SK-N-SH treated with all-trans-retinoic acid at 6 μM for 48 hours (cell line): ENCODE results near the gene TUSC1.

Source experiments
- BACH2 ChIP-seq: fragments of 250-450 bp; sonication (Bioruptor Pico); IDR thresholded peaks from 2 replicates; pipeline ENCODE4 v1.9.0; 2021; ENCODE audit warnings: mild to moderate bottlenecking, borderline replicate concordance
- CSDC2 ChIP-seq: fragments of 250-450 bp; sonication (Bioruptor Pico); IDR thresholded peaks from 2 replicates; pipeline ENCODE4 v1.5.0; 2020; ENCODE audit warnings: mild to moderate bottlenecking, moderate library complexity
- GLIS3 ChIP-seq: fragments of 250-450 bp; sonication (Bioruptor Pico); IDR thresholded peaks from 2 replicates; pipeline ENCODE4 v1.5.0; 2020; ENCODE audit warnings: mild to moderate bottlenecking, moderate library complexity
- OSR1 ChIP-seq: fragments of 250-450 bp; sonication (Bioruptor Pico); IDR thresholded peaks from 2 replicates; pipeline ENCODE4 v1.8.0; 2022; ENCODE audit warnings: moderate library complexity, mild to moderate bottlenecking, inconsistent platforms
- ZFP3 ChIP-seq: fragments of 250-450 bp; sonication (Bioruptor Pico); IDR thresholded peaks from 2 replicates; pipeline ENCODE4 v1.5.0; 2020; ENCODE audit warnings: mild to moderate bottlenecking, moderate library complexity
- TF ChIP-seq, protein P1 (sequence below): fragments of 250-450 bp; sonication (Bioruptor Pico); IDR thresholded peaks from 2 replicates; pipeline ENCODE4 v1.5.1; 2020; ENCODE audit warnings: low read depth, mild to moderate bottlenecking, moderate library complexity
- TF ChIP-seq, protein P2 (sequence below): fragments of 250-450 bp; sonication (Bioruptor Pico); IDR thresholded peaks from 2 replicates; pipeline ENCODE4 v1.5.0; 2020; ENCODE audit warnings: mild to moderate bottlenecking, moderate library complexity
- TF ChIP-seq, protein P3 (sequence below): fragments of 250-450 bp; sonication (Bioruptor Pico); IDR thresholded peaks from 2 replicates; pipeline ENCODE4 v1.8.0; 2020; ENCODE audit warnings: mild to moderate bottlenecking, moderate library complexity, borderline replicate concordance

DNA sequence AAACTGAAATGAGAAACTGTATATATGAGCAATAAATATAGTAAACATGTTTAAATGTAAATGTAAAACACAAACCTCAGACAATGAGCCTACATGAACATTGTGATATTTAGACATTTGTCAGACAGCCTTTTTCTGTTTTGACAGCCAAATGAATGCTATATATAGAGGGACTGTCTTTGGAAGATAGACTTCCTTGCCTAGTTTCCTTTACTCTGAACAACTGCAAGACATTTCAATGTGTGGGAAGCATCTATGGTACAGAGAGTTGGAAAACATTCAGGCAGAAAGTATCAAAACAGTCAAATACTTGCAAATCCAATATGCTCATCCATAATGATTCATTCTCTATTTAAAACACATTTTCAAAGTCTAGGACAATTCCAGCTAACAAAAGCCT is 31.7 kb upstream of the TUSC1 start:
- TF ChIP-seq, protein P1, sequence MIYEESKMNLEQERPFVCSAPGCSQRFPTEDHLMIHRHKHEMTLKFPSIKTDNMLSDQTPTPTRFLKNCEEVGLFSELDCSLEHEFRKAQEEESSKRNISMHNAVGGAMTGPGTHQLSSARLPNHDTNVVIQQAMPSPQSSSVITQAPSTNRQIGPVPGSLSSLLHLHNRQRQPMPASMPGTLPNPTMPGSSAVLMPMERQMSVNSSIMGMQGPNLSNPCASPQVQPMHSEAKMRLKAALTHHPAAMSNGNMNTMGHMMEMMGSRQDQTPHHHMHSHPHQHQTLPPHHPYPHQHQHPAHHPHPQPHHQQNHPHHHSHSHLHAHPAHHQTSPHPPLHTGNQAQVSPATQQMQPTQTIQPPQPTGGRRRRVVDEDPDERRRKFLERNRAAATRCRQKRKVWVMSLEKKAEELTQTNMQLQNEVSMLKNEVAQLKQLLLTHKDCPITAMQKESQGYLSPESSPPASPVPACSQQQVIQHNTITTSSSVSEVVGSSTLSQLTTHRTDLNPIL (CRISPR knock-in tag), result no peak
- no peak for TF ChIP-seq BACH2 (CRISPR knock-in tag)
- TF ChIP-seq OSR1 (CRISPR knock-in tag), result no peak
- TF ChIP-seq, protein P2, sequence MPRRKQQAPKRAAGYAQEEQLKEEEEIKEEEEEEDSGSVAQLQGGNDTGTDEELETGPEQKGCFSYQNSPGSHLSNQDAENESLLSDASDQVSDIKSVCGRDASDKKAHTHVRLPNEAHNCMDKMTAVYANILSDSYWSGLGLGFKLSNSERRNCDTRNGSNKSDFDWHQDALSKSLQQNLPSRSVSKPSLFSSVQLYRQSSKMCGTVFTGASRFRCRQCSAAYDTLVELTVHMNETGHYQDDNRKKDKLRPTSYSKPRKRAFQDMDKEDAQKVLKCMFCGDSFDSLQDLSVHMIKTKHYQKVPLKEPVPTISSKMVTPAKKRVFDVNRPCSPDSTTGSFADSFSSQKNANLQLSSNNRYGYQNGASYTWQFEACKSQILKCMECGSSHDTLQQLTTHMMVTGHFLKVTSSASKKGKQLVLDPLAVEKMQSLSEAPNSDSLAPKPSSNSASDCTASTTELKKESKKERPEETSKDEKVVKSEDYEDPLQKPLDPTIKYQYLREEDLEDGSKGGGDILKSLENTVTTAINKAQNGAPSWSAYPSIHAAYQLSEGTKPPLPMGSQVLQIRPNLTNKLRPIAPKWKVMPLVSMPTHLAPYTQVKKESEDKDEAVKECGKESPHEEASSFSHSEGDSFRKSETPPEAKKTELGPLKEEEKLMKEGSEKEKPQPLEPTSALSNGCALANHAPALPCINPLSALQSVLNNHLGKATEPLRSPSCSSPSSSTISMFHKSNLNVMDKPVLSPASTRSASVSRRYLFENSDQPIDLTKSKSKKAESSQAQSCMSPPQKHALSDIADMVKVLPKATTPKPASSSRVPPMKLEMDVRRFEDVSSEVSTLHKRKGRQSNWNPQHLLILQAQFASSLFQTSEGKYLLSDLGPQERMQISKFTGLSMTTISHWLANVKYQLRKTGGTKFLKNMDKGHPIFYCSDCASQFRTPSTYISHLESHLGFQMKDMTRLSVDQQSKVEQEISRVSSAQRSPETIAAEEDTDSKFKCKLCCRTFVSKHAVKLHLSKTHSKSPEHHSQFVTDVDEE (CRISPR knock-in tag), result no peak
- TF ChIP-seq, protein P3, sequence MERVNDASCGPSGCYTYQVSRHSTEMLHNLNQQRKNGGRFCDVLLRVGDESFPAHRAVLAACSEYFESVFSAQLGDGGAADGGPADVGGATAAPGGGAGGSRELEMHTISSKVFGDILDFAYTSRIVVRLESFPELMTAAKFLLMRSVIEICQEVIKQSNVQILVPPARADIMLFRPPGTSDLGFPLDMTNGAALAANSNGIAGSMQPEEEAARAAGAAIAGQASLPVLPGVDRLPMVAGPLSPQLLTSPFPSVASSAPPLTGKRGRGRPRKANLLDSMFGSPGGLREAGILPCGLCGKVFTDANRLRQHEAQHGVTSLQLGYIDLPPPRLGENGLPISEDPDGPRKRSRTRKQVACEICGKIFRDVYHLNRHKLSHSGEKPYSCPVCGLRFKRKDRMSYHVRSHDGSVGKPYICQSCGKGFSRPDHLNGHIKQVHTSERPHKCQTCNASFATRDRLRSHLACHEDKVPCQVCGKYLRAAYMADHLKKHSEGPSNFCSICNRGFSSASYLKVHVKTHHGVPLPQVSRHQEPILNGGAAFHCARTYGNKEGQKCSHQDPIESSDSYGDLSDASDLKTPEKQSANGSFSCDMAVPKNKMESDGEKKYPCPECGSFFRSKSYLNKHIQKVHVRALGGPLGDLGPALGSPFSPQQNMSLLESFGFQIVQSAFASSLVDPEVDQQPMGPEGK (CRISPR knock-in tag), result no peak
- no peak for TF ChIP-seq CSDC2 (CRISPR knock-in tag)
- no peak for TF ChIP-seq ZFP3 (CRISPR knock-in tag)
- no peak for TF ChIP-seq GLIS3 (CRISPR knock-in tag)
